T-helper 1 cell (primary cell): Measurements from ENCODE around the gene ZNF532.

Experiments used
- DNase-seq, 5 donors: peaks; one replicate each; pipeline ENCODE4 v3.0.0-alpha.2; 2012 to 2020

The ZNF532 gene

DNA sequence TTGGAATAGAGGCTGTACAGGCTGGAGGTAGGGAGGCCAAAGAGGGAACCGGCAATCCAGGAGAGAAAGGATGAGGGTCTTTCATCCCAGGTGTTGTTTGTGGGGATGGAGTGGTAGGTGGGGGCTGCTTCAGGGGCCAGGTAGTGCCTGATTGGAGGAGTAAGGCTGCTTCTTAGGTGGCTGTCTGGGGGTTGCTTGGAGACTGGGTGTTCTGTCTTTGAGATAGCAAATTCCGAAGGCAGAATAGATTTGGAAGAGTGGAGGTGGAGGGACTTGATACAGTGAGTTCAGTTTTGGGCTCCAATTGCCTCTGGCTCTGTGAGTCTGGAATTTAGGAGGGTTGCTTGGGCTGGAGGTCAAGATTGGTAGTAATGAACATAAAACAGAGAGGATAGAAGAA is 5.9 kb downstream of the ZNF532 start:
- DNase-seq = no peak

DNA sequence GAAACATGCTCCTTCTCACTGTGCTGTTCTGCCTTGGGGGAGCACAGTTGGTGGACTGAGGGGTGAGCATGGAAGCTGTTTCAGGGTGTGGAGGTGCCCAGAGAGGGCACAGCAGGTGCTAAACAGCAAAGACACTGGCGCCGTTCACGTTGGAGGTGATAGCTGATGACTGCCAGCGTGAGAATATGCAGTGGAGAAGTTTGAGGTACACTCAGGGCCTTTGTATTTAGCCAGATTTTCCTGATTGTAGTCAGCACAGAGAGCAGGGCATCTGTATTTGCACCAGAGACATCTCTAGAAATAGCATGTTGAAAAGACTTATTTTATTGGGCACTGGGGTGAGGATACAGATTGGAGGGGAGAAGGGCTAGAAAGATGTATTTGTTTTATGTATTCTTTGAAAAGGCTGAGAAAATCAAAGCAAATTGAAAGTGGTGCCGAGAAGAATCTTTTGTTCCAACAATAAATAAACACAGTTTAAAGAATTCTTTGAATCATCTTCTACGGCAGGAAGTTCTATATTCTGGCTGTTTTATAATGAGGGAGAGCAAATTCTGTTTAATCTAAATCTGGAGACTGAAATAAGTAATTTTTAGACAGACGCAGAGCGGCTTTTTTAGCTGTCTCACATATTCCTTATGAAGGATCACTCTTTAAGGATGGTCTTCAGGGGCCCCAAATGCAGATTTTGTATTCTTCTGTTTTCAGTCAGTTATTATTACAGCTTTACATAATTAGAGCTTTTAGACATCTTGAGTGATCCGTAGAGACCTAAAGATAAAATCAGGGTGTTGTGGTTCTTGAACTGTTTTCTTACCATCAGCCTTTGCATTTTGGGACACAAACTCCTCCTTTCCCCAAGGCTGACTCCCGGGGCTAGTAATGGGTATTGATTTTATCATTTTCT is 7.1 kb downstream of the ZNF532 start:
- no peak for DNase-seq

DNA sequence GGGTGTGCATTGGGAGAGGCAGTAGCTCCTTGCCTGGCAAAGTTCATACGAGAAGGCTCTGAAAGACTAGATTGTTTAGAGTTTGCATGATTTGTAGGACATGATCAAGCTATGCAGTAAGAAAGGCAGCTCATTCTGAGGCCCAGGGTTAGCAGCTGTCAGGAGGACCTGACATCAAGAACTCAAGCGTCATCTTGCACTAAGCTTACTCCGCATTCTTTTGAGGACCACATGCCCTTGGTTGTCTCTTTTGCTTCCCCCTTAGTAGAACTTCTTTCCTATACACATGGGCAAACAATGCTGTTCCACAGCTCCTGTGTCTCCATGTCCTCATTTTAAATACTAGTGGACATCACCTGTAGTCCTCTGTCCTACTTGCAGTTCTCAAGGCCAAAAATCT is 14.0 kb downstream of the ZNF532 start:
- no peak for DNase-seq

DNA sequence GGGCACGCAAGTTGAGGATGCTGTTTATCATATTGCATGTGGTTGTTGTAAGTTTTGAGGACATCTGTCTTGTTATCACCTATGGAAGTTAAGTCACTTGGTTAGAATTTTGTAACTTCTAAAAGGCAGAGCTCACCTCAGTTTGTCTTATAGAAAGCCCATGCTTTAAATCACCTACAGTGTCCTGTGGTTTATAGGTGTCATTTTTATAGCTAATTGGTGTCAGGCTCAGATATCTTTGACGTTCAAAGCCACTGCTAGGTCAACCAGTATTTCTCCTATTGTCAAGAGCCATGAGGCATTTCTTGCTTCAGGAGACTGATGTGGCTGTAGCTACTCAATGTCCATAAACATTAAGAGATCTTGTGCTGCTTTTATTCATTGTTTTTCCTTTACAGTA is 16.8 kb downstream of the ZNF532 start:
- DNase-seq = no peak

DNA sequence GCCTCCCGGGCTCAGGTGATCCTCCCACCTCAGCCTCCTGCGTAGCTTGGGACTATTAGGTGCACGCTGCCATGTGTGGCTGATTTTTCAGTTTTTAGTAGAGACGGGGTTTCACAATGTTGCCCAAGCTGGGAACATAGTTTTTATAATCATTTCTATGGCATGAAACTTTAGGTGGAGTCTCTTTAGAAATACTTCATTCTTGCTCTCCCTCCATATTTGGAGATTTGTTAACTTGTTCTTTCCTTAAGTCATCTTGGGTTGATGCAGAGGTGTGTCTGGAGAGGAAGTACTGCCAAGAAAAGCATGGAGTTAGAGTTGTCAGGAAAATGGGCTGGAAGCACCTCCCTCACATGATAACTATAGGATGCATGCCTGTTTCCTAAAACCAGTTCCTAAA is 17.4 kb downstream of the ZNF532 start:
- no peak for DNase-seq

DNA sequence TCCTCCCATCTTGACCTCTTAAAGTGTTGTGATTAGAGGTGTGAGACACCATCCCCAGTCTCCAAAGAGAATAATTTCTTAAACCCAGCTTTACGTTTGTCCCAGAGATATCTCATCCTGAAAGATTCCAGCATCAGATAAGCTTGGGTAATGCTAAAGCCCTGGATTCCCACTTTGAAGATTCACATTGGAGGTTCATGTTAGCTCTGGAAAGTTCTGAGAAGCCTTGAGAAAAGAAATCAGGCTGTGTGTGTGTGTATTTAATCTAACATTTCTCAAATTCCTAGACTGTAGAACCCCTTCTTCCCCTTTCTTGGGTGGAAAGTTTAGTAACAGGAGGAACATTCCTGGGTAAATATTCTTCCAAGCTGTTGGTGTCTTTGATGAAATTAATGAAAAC is 18.0 kb downstream of the ZNF532 start:
- no peak for DNase-seq

DNA sequence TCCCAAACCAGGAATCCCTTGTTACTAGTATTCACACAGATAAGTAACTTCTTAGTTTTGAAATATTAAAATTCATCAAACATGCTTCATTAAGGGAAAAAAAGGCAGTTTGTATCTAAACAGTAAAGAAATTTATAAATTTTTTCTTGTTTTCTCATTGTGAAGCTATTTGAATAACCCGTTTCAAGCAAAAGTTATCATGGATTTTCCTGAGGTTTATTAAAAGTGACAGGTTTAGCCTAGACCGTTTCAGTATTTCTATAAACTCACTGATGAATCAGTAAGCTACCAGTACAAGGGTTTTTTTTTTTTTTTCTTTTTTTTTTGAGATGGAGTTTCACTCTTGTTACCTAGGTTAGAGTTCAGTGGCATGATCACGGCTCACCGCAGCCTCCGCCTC is 20.0 kb downstream of the ZNF532 start:
- no peak for DNase-seq

DNA sequence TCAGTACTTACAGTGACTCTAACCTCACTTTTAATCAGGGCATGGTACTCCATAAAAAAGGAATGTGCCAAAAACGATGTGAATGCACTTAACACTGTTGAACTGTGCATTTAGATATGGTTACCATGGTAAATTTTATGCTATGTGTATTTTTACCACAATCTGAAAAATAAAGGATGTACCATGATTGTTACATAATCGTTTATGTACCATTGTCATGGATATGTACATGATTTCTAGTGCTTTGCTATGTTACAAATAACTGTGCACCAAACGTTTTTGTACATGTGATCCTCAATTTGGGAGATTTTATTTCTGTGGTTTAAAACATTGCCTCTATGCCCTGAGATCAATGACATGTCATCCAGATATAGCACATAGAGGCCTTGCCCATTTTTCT is 21.8 kb downstream of the ZNF532 start:
- no peak for DNase-seq

DNA sequence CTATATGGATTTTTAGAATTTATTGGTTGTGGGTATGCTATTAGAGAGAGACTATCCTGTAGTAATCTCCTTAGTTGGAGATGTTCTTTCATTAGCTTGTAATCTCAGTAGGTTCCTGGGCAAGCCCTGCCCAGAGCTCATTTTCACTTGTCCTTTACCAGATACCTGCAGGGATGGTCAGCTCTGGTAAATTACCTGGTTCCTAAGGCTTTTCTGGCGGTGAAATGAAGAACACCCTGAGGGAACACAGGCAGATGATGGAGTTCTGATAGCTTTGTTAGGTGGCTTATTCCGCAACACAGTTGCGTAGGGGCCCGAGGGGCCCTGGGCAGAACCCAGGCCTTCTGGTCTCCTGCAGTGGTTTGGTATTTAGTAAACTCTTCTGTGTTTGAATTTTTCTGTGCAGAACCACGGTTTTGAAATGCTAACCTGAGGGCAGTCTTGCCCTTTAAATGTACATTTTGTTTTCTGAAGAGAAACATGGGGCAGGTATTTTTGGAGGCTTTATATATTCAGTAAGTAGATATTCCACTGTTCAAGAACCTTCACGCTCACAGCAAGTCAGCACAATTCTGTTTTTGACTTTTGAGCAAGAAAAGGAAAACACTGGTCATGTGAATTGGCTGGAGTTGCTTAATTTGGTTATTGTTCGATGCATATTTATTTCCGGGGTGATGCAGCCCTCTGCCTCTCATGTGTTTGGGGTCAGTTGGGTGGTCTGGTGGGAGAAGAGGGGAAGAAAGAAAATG is 22.4 kb downstream of the ZNF532 start:
- DNase-seq = no peak

DNA sequence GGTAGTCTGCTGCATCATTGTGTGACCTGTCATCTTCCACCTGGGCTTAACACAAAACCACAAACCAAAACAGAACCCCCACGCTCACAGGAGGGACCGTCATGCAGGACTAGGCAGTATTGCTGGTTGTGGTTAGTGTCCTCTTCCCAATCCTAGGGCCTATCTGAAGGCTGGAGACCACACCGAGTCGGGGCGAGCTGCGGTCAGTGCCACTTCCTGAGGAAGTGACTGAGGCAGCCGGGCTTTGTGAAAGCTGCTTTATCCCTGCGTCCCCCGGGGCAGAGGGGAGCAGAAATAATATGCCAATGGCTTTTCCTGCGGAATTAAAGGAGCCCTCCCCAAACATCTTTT is 22.9 kb downstream of the ZNF532 start:
- DNase-seq = peak in 1 of 5 donors; percentile 23

DNA sequence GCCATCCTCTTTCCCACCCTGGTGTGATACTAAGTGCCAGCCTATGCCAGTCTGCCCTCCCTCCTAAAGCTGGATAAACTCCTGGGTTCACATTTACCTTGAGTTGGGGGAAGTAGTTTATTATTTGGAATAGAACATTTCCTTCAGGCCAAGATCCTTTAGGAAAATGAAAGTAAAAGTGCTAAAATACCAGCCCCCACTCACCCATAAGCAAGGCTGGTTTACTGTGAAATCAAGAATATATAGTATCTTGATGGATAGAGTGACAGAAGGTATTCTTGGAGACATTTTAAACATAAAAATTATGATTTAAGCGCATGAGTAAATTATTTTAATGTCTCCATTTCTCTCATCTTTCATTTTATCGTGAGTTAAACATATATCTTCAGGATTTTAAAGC is 27.1 kb downstream of the ZNF532 start:
- no peak for DNase-seq

DNA sequence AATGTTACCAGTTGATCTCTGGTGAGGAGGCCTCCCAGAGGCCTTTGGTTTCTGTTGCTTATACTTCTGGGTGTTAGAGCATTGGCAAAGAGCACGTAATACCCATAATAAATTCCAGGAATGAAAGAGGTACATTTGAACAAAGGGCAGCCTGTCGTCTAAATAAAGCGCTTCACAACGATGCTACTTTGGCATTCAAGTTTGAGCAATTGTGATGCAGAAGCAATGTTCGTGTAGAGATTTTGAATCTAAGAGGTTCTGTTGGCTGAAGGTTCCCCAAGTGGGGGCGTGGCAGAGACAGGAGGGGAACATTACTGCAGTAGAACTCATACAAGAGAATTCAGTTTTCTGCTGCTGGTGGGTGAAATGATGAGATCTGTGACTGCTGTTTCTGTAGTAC is 27.8 kb downstream of the ZNF532 start:
- no peak for DNase-seq

DNA sequence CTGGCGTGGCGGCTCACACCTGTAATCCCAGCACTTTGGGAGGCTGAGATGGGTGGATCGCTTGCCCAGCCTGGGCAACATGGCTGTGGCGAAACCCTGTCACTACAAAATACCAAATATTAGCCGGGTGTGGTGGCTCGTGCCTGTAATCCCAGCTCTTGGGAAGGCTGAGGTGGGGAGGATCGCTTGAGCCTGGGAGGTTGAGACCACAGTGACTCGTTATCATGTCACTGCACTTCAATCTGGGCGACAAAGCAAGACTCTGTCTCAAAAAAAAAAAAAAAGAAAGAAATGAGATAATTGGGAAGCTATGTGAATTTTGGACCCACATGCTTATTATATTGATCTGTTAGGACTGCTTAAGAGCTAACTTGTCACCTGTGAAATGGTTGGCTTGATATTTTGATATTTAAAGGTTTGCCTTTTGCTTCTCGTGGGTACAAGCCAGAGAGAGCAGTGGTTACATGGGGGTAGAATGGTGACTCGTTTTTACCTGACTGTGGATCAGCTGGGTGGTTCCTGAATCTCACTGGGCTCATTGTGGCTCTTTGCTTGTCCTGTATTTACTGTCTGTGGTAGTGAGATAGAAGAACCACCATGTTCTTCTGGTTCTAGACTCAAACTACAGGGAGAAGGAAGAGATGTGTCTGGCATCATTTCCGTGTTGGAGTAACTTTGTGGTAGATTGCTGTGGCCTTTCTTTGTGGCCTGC is 28.9 kb downstream of the ZNF532 start:
- no peak for DNase-seq

DNA sequence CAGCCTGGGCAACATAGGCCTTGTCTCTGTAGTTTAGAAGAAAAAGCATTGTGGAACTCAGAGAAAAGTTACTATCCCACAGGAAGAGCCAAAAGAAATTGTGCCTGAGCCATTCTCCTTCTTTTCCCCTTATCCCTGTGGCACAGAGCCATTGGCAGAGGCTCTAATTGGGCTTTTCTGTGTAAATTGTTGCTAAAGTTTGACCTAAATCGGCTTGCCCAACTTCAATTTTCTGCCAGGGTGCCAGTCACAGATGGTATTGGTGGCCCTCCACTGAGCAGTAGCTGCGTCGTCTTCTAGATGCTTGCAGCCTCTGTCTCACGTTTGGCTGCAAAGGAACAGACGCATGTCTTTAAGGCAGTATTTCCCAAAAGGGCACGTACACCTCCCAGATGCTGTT is 30.3 kb downstream of the ZNF532 start:
- DNase-seq = no peak

DNA sequence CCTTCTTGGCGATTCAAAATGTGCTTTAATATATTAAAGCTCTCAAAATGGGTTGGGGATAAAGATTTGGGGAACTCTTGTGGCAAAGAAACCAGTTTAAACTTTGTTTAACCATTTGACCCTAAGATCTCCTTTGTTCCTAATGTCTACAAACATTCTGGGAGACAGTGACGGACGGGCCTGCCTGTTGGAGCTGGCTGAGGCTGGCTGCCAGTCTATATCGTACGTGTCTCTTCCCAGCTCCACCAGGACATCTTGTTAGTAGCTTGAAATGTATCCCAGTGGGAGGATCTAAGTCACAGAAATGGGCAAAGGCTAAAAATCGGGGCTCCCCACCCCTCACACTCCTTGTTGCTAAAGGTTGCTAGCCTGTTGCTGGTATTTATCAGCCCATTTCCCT is 30.7 kb downstream of the ZNF532 start:
- DNase-seq = no peak

DNA sequence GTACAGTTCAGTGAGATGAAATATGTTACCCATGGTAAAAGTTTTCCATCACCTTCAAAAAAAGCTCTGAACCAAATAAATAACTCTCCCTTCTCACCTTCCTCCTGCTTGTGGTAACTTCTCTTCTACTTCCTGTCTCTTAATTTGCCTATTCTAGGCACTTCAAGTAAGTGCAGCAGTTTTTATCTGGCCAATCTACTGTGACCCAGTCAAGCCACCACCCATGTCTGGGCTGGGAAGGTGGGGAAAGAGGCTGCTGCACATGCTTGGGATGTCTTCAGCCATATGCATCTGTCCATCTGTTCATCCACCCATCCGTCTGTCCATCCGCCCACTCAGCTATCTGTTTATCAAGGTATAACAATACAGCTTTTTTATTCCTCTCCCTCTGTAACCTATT is 31.6 kb downstream of the ZNF532 start:
- DNase-seq = no peak

DNA sequence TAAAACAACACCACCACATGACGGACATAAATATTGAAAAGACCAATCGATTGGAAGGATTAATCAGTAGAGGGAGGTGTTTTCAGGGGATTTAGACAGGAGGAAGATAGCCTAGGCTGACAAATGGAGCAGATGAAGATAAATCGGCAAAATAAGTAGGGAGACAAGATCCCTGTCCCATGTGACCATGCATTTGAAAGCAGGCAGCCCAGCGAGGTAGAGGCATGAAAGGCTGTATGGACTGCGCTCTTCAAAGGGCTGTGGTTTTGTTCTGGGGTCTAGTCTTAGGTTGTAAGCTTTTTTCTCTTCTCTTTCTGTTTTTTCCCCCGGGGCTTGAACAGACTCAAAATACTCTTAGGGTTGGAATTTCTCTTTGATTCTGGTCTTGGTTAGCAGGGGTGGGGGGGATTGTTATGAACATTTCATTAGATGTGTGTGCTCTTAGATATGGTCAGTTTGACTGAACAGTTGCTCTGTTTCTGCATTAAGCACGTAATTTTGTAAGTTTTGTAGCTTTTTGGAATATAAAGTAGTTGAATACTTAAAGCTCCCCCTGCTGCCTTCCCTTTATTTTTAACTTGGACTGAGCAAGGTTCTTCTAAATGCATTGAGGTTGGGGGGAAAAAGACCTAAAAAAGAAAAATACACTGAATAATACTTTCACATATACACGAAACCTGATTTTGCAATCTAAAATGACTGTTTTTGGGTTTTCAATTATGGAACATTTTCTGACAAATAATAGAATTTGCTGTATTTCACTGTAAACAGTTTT is 32.2 kb downstream of the ZNF532 start:
- DNase-seq = no peak

DNA sequence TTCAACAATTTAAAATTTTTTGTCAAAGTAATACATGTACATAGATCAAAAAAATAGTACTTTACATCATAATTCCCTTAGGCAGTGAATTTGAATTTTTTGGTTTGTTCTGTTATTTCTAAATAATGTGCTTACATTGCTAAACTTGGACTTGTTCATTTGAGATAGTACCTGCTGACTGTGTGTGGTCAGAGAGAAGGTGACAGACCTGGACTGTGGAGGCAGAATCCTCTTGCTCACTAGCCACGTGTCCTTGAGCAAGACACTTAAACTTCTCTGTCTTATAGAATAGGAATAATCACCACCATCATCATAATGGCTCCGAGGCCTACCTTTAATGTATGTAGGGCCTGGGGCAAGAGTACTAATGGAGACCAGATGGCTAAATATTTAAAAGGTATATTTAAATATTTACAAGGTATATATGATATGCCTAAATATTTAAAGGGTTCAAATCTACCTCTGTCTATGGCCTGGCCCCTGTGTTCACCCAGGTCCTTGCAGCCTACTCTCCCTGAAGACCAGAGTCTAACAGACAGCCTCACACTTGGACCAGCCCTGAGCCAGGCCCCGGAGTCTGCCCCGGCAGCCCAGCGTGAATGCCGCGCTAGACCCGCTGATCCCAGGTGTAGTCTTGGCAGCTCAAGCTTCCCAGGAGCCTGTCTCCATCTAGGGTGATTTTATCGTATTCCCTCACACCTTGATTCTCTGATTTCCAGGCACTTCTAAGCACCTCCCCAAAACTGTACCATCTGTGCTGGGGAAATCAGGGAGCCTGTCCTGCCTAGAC is 33.5 kb downstream of the ZNF532 start:
- no peak for DNase-seq

DNA sequence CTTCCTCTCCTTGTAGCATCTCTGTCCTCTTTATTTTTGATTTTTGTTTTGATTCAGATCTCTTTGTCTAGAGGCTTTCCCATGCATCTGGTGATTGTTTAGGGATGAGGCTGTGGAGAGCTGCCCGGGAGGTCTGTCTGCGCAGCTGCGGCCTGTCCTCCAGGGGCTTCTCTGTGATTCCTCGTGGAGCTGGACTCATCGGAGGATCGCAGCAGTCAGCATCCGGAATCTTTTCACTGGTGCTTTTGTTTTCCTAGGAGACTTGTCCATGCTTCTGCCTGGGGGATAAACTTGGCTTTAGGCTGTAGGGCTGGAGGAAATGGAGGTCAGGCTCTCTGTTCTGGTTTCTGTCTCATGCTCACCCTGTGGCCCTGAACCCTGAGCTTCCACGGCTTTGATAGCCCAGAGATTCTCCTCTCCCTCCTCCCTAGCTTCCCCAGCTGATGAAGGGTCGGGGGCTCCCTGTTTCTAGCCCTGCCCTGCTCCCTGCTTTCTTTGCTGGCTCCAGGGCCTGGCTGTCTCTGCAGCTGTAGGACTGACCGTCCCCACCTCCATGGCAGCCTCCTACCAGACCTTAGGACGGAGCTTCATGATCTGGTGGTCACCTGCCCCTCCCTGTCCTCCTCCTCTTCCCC is 35.5 kb downstream of the ZNF532 start:
- no peak for DNase-seq

DNA sequence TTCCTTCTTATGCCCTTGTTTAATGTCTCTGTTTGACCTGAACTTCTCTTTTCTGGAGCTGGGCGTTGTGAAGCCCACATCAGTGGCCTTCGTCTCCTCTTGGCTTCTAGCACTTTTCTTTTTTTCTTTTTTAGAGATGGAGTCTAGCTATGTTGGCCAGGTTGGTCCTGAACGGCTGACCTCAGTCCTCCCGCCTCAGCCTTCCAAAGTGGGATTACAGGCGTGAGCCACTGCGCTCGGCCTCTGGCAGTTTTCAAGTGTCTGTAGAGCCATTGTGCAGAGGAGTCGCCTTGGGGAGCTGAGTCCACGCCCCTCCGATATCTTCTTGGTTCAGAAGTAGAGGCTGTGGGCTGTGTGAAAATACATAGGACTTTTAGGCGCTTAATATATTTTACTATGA is 36.5 kb downstream of the ZNF532 start:
- DNase-seq = no peak

DNA sequence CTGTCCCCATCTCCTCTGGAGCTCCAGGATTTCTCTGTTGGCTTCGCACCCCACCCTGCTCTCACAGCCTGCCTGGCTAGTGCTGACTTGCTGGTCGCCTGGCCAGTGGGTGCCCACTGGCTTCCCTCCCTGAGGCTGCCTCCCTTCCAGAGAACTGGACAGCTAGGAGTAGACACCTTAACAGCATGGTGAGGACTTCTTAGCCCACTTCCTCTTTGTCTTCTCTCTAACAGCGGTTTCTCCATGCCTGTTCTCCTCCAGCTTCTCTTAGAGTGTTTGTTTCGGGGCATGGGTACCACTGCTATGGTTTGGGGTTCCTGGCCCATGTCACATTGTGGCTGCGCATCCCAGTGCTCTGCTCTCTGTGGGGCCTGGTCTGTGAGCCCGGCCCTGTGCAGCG is 37.1 kb downstream of the ZNF532 start:
- DNase-seq = no peak

DNA sequence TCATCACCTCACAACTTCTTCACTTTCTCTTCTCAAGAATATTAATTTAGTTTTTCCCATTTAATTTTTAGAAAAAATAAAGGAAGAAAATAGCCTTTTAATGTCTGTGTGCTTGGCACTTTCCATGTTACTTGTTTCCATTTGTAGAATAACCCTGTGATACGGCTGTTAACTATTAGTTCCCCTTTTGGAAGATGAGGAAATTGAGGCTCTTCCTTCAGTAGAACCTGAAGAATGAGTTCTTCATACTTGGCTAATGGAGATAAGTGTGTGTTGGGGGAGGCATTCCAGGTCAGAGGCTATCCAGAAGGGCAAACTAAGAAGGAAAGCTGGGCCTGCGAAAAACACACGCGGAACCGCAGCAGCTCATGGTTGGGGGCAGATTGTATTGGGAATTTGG is 38.3 kb downstream of the ZNF532 start:
- DNase-seq = no peak
